Astrocyte of the cerebellum (primary cell): ENCODE data around the gene ZNF382.

ENCODE experiments used
- DNase-seq: peaks from one replicate; pipeline ENCODE4 v3.0.0-alpha.2; 2011; ENCODE audit warnings: low read depth
- H3K4me3 ChIP-seq: 2 replicates; pipeline ENCODE4 v1.5.1; 2011; ENCODE audit warnings: mild to moderate bottlenecking, low read depth, low read length, moderate library complexity
- CTCF ChIP-seq: IDR thresholded peaks from 2 replicates; pipeline ENCODE4 v1.5.1; 2012; ENCODE audit warnings: low read length, low read depth, moderate library complexity, mild to moderate bottlenecking; ENCODE audit errors: missing control alignments
- in situ Hi-C: cut with HindIII; loops from 2 replicates; pipeline ENCODE4 v1.10.0; 2017; ENCODE audit warnings: low sequenced_read_pairs

ZNF382 gene

DNA sequence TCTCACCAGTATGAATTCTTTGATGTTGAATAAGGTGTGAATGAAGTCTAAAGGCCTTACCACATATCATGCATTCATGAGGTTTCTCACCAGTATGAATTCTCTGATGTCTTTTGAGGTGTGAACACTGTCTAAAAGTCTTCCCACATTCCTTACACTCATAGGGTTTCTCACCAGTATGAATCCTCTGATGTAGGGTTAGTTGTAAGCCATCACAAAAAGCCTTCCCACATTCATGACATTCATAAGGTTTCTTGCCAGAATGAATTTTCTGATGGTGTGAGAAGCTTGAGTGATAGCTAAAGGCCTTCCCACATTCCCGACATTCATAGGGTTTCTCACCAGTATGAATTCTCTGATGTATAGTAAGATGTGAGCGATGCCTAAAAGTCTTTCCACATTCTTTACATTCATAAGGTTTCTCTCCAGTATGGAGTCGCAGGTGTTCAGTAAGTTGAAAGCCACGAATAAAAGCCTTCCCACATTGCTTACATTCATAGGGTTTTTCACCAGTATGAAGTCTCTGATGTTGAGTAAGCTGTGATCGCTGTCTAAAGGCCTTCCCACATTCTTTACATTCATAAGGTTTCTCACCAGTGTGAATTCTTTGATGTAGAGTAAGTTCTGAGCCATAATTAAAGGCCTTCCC lies 33.9 kb downstream of the ZNF382 start:
- no peak for DNase-seq
- H3K4me3 ChIP-seq = no peak overlapping the region
- in situ Hi-C loops = no loop called here

DNA sequence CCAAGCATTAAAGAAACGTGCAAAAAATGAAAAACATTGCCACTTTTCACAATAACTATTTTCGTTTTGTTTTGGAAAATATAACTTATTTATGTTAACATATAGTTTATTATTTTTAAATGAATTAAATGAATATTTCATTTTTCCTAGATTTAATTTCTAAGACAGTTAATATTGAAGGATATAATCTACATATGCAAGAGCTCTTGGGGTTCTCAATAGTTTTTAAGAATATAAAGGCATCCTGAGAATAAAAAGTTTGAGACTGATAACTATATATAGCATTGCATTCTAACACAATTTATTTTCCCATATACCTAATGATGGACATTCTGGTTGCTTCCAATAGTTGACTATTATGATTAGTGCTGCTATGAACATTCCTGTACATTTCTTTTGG lies 41.6 kb downstream of the ZNF382 start:
- no peak for TF ChIP-seq CTCF
- in situ Hi-C loops = no loop called here
- DNase-seq = no peak
- H3K4me3 ChIP-seq = no peak overlapping the region

More for the DNA sequence above, 33.9 kb downstream of the ZNF382 start:
- no peak for TF ChIP-seq CTCF

GRCh38 chr19:36652958-36653357 lies 47.8 kb downstream of the ZNF382 start:
- in situ Hi-C loops = no loop called here
- no peak overlapping the region for H3K4me3 ChIP-seq
- no peak for DNase-seq
- TF ChIP-seq CTCF = no peak

GRCh38 chr19:36665832-36666231 lies 60.7 kb downstream of the ZNF382 start:
- TF ChIP-seq CTCF = no peak
- no peak for DNase-seq
- peak overlapping the region; percentile 96 for H3K4me3 ChIP-seq
- in situ Hi-C loops = no loop called here

DNA sequence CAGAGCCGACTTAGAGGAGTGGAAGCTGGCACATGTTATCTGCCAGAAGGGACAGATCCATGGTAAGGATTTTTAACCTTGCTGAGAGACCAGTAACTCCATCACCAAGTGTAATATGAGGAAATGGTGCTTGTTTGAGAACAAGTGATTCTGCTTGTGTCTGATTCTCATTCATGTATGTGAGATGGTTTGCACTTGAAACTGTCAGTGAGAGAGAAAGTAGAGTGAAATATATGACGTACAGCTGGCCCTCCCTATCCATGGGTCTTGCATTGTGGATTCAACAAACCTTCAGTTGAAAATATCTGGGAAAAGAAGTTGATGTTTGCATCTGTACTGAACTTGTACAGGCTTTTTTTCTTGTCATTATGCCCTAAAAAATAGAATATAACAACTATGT lies 63.5 kb downstream of the ZNF382 start:
- no peak for TF ChIP-seq CTCF
- H3K4me3 ChIP-seq = no peak overlapping the region
- in situ Hi-C loops = no loop called here
- DNase-seq = no peak

DNA sequence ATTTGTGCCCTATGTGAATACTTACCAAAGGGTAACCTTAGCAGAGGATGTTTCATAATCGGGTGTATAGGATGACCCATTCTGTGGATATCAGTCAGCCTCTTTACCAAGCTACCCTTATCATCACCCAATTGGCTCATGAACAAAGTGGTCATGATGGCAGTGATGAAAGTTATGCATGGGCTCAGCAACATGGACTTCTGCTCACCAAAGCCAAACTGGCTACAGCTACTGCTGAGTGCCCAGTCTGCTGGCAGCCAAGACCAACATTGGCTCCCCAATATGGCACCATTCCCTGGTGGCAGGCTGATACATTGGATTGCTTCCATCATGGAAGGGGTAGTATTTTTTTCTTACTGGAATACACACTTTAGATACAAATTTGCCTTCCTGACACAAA lies 67.3 kb downstream of the ZNF382 start:
- DNase-seq = no peak
- in situ Hi-C loops = no loop called here
- no peak for TF ChIP-seq CTCF

GRCh38 chr19:36674201-36674600 lies 69.1 kb downstream of the ZNF382 start:
- in situ Hi-C loops = no loop called here
- no peak for TF ChIP-seq CTCF
- no peak for DNase-seq
- no peak overlapping the region for H3K4me3 ChIP-seq

More for the DNA sequence above, 67.3 kb downstream of the ZNF382 start:
- H3K4me3 ChIP-seq = no peak overlapping the region
